ENCODE data around the gene MEI1. TPM values are rescaled to one million over a fixed set of nuclear protein-coding genes. Genes with fewer than 3 reads are reported as not detected.
A peak's percentile ranks its signal among the peaks of the same experiment; 100 is the strongest.

The MEI1 gene
- total and polyA plus RNA-seq, 8 donors = 1.6 to 15.2 (median 3.4) TPM; not detected in 2

GRCh38 chr22:41836551-41836950, 137.2 kb downstream of the MEI1 start:
- Histone ChIP-seq H3K4me1 (peaks cover 40 to 80% (median 62%) of the 10 kb centered on the region in 4 donors), H3K27me3 (no peaks in the 10 kb centered on the region), H3K27ac (peak overlapping the region; percentile 0 to 98 (median 56)), H3K9me3 (no peaks in the 10 kb centered on the region), H3K4me3 (no peak overlapping the region), H3K36me3 (peaks cover 5 to 15% (median 9%) of the 10 kb centered on the region in 4 donors)
- intact Hi-C loops (cut with DNase I; ENCODE audit: low total_unique reads) = no loop called here
- 52 to 72% (median 62%) methylated on average over 2 of the region's 2 CpGs for WGBS, 5 donors
- TF ChIP-seq EP300 (IDR thresholded peaks at IDR 0.05) = no peak
- no peak for TF ChIP-seq POLR2AphosphoS5 (IDR thresholded peaks at IDR 0.05)
- TF ChIP-seq POLR2A (IDR thresholded peaks at IDR 0.05) = no peak
- no peak for TF ChIP-seq CTCF (IDR thresholded peaks at IDR 0.05)
- no peak for DNase-seq

- TF ChIP-seq CTCF (IDR thresholded peaks at IDR 0.05) = no peak
- TF ChIP-seq EP300 (IDR thresholded peaks at IDR 0.05) = no peak
- TF ChIP-seq POLR2AphosphoS5 (IDR thresholded peaks at IDR 0.05) = no peak
- no peak for TF ChIP-seq POLR2A (IDR thresholded peaks at IDR 0.05)
- WGBS, 5 donors = 41 to 66% (median 55%) methylated on average over 1 of the region's 1 CpG
- Histone ChIP-seq H3K9me3 (no peaks in the 10 kb centered on the region), H3K4me3 (no peak overlapping the region), H3K4me1 (peaks cover 54 to 93% (median 76%) of the 10 kb centered on the region in 4 donors), H3K27ac (peak overlapping the region; percentile 40 to 84 (median 53)), H3K36me3 (peaks cover 5 to 15% (median 9%) of the 10 kb centered on the region in 4 donors), H3K27me3 (no peaks in the 10 kb centered on the region)
- no peak for DNase-seq
- intact Hi-C loops (cut with DNase I; ENCODE audit: low total_unique reads) = no loop called here
Observed at GRCh38 chr22:41838842-41839618, 139.7 kb downstream of the MEI1 start.

- WGBS, 5 donors = 80 to 92% (median 89%) methylated on average over 5 of the region's 5 CpGs
- H3K4me1 ChIP-seq = peaks cover 56 to 93% (median 77%) of the 10 kb centered on the region in 4 donors
- peak overlapping the region; percentile 37 to 84 (median 74) for H3K27ac ChIP-seq
- peaks cover 5 to 15% (median 9%) of the 10 kb centered on the region in 4 donors for H3K36me3 ChIP-seq
- no peaks in the 10 kb centered on the region for H3K9me3 ChIP-seq
- no peak for DNase-seq
- no peak overlapping the region for H3K4me3 ChIP-seq
- TF ChIP-seq EP300 (IDR thresholded peaks at IDR 0.05) (no peak), POLR2AphosphoS5 (IDR thresholded peaks at IDR 0.05) (no peak), POLR2A (IDR thresholded peaks at IDR 0.05) (no peak), CTCF (IDR thresholded peaks at IDR 0.05) (no peak)
- intact Hi-C loops (cut with DNase I; ENCODE audit: low total_unique reads) = no loop called here
- no peaks in the 10 kb centered on the region for H3K27me3 ChIP-seq
Observed at GRCh38 chr22:41840216-41840615, 140.9 kb downstream of the MEI1 start.

- Histone ChIP-seq H3K27me3 (no peaks in the 10 kb centered on the region), H3K4me3 (no peak overlapping the region), H3K36me3 (peaks cover 5 to 10% (median 7%) of the 10 kb centered on the region in 4 donors), H3K27ac (peak overlapping the region; percentile 68 to 84 (median 74)), H3K4me1 (peaks cover 66 to 93% (median 79%) of the 10 kb centered on the region in 4 donors), H3K9me3 (no peaks in the 10 kb centered on the region)
- TF ChIP-seq POLR2AphosphoS5 (IDR thresholded peaks at IDR 0.05) (peak in 1 of 3 donors; percentile 25), POLR2A (IDR thresholded peaks at IDR 0.05) (no peak)
- WGBS, 5 donors = 22 to 41% (median 31%) methylated on average over 3 of the region's 3 CpGs
- peak; percentile 60 to 69 for DNase-seq
- intact Hi-C loops (cut with DNase I; ENCODE audit: low total_unique reads) = no loop called here
Observed at GRCh38 chr22:41841085-41841712, 141.9 kb downstream of the MEI1 start.

Measured in stomach (tissue), 9 donors.